ENCODE data around the gene ZNF608. TPM values are rescaled to one million over a fixed set of nuclear protein-coding genes. Genes with fewer than 3 reads are reported as not detected.

The ZNF608 gene
- total and polyA plus RNA-seq, 2 experiments from 2014 or later = 12.4 to 30.0 TPM

GRCh38 chr5:124718380-124718789 is 28.1 kb downstream of the ZNF608 start:
- H3K79me2 ChIP-seq = peaks cover 86% of the 10 kb centered on the region
- peak; percentile 74 for TF ChIP-seq EZH2phosphoT487 (IDR thresholded peaks at IDR 0.05; ENCODE audit: low read depth, severe bottlenecking, unreplicated experiment)
- TF ChIP-seq, protein P1, sequence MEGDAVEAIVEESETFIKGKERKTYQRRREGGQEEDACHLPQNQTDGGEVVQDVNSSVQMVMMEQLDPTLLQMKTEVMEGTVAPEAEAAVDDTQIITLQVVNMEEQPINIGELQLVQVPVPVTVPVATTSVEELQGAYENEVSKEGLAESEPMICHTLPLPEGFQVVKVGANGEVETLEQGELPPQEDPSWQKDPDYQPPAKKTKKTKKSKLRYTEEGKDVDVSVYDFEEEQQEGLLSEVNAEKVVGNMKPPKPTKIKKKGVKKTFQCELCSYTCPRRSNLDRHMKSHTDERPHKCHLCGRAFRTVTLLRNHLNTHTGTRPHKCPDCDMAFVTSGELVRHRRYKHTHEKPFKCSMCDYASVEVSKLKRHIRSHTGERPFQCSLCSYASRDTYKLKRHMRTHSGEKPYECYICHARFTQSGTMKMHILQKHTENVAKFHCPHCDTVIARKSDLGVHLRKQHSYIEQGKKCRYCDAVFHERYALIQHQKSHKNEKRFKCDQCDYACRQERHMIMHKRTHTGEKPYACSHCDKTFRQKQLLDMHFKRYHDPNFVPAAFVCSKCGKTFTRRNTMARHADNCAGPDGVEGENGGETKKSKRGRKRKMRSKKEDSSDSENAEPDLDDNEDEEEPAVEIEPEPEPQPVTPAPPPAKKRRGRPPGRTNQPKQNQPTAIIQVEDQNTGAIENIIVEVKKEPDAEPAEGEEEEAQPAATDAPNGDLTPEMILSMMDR (IDR thresholded peaks at IDR 0.05; ENCODE audit: poor library complexity) = no peak
- H2AFZ ChIP-seq = no peak overlapping the region
- peak overlapping the region; percentile 39 for H3K4me2 ChIP-seq
- H3K9me3 ChIP-seq (ENCODE audit: low read depth) = no peaks in the 10 kb centered on the region
- no peaks in the 10 kb centered on the region for H3K36me3 ChIP-seq (replicated peaks; ENCODE audit: insufficient read depth, low read depth)
- H3K4me1 ChIP-seq (ENCODE audit: insufficient read depth) = peaks cover 37% of the 10 kb centered on the region
- 26% methylated on average over 2 of the region's 2 CpGs for WGBS (ENCODE audit: low lambda C conversion rate, missing lambda C conversion rate)
- no peak overlapping the region for H3K27ac ChIP-seq
- H3K27me3 ChIP-seq = no peaks in the 10 kb centered on the region
- no peaks in the 10 kb centered on the region for H4K20me1 ChIP-seq (ENCODE audit: insufficient read depth, poor library complexity, severe bottlenecking)
- no peaks in the 10 kb centered on the region for H3K9me2 ChIP-seq (replicated peaks; ENCODE audit: insufficient read depth)
- H3K4me3 ChIP-seq = no peak overlapping the region
- no peak for DNase-seq (ENCODE audit: low spot score)

- peaks cover 34% of the 10 kb centered on the region for H3K4me1 ChIP-seq (ENCODE audit: insufficient read depth)
- peaks cover under 1% of the 10 kb centered on the region for H4K20me1 ChIP-seq (ENCODE audit: insufficient read depth, poor library complexity, severe bottlenecking)
- no peak overlapping the region for H2AFZ ChIP-seq
- no peak overlapping the region for H3K27ac ChIP-seq
- H3K79me2 ChIP-seq = peaks cover 93% of the 10 kb centered on the region
- WGBS (ENCODE audit: low lambda C conversion rate, missing lambda C conversion rate) = 100% methylated on average over 1 of the region's 1 CpG
- no peak for DNase-seq (ENCODE audit: low spot score)
- H3K27me3 ChIP-seq = no peaks in the 10 kb centered on the region
- no peak overlapping the region for H3K4me2 ChIP-seq
- no peaks in the 10 kb centered on the region for H3K36me3 ChIP-seq (replicated peaks; ENCODE audit: insufficient read depth, low read depth)
- no peak for TF ChIP-seq EZH2phosphoT487 (IDR thresholded peaks at IDR 0.05; ENCODE audit: low read depth, severe bottlenecking, unreplicated experiment)
- TF ChIP-seq, protein P1 (IDR thresholded peaks at IDR 0.05; ENCODE audit: poor library complexity) = no peak
- TF ChIP-seq EZH2 (IDR thresholded peaks at IDR 0.05; ENCODE audit: borderline replicate concordance) = no peak
- H3K9me3 ChIP-seq (ENCODE audit: low read depth) = no peaks in the 10 kb centered on the region
- H3K4me3 ChIP-seq = no peak overlapping the region
- H3K9me2 ChIP-seq (replicated peaks; ENCODE audit: insufficient read depth) = no peaks in the 10 kb centered on the region
These were observed 30.3 kb downstream of the ZNF608 start for GRCh38 chr5:124716169-124716568.

- no peak overlapping the region for H3K27ac ChIP-seq
- TF ChIP-seq EZH2phosphoT487 (IDR thresholded peaks at IDR 0.05; ENCODE audit: low read depth, severe bottlenecking, unreplicated experiment) = no peak
- TF ChIP-seq, protein P1 (IDR thresholded peaks at IDR 0.05; ENCODE audit: poor library complexity) = no peak
- no peak for TF ChIP-seq EZH2 (IDR thresholded peaks at IDR 0.05; ENCODE audit: borderline replicate concordance)
- no peak for DNase-seq (ENCODE audit: low spot score)
- no peaks in the 10 kb centered on the region for H3K9me3 ChIP-seq (ENCODE audit: low read depth)
- peaks cover 9% of the 10 kb centered on the region for H4K20me1 ChIP-seq (ENCODE audit: insufficient read depth, poor library complexity, severe bottlenecking)
- no peaks in the 10 kb centered on the region for H3K36me3 ChIP-seq (replicated peaks; ENCODE audit: insufficient read depth, low read depth)
- no peak overlapping the region for H3K4me2 ChIP-seq
- peaks cover 96% of the 10 kb centered on the region for H3K79me2 ChIP-seq
- H3K27me3 ChIP-seq = no peaks in the 10 kb centered on the region
- H3K4me3 ChIP-seq = no peak overlapping the region
- no peaks in the 10 kb centered on the region for H3K9me2 ChIP-seq (replicated peaks; ENCODE audit: insufficient read depth)
- H3K4me1 ChIP-seq (ENCODE audit: insufficient read depth) = peaks cover 26% of the 10 kb centered on the region
- no peak overlapping the region for H2AFZ ChIP-seq
These were observed 31.5 kb downstream of the ZNF608 start for GRCh38 chr5:124714910-124715309.

DNA sequence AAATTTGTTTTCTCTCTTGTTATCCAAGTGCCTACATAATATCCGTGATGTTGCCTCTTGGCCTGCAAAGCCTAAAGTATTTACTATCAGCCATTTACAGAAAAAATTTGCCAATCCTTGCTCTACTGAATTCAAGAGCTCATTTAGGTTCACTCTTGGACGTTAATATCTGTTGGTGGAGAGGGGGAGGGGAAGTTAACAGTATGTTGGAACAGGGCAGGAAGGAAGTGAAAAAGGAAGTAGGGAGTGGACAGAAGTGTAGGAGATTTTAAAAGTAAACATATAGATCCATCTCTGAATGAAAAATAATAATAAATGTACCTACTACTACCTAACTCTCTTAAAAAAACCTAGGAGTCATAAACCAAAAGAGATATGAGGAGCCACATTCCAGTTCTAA is 32.8 kb downstream of the ZNF608 start:
- TF ChIP-seq EZH2phosphoT487 (IDR thresholded peaks at IDR 0.05; ENCODE audit: low read depth, severe bottlenecking, unreplicated experiment) (no peak), EZH2 (IDR thresholded peaks at IDR 0.05; ENCODE audit: borderline replicate concordance) (no peak)
- TF ChIP-seq, protein P1 (IDR thresholded peaks at IDR 0.05; ENCODE audit: poor library complexity) = no peak
- Histone ChIP-seq H3K79me2 (peaks cover 96% of the 10 kb centered on the region), H3K36me3 (replicated peaks; ENCODE audit: insufficient read depth, low read depth) (no peaks in the 10 kb centered on the region), H3K27ac (no peak overlapping the region), H2AFZ (no peak overlapping the region), H3K9me2 (replicated peaks; ENCODE audit: insufficient read depth) (no peaks in the 10 kb centered on the region), H4K20me1 (ENCODE audit: insufficient read depth, poor library complexity, severe bottlenecking) (peaks cover 13% of the 10 kb centered on the region), H3K9me3 (ENCODE audit: low read depth) (no peaks in the 10 kb centered on the region), H3K4me3 (no peak overlapping the region), H3K4me2 (no peak overlapping the region), H3K27me3 (no peaks in the 10 kb centered on the region), H3K4me1 (ENCODE audit: insufficient read depth) (peaks cover 12% of the 10 kb centered on the region)
- WGBS (ENCODE audit: low lambda C conversion rate, missing lambda C conversion rate) = 74% methylated on average over 2 of the region's 2 CpGs
- no peak for DNase-seq (ENCODE audit: low spot score)

Data from hepatocyte (in vitro differentiated cells).